Endothelial cell of umbilical vein (primary cell): ENCODE measurements around the gene TMC3. TPM values are rescaled to one million over a fixed set of nuclear protein-coding genes. Genes with fewer than 3 reads are reported as not detected.

Source experiments
- BruUV-seq: library from RNA; stranded (reverse); fragments of 400-500 nt; replicated peaks from 2 replicates; lab custom pipeline; 2021; lab: Mats Ljungman, UMichigan
- CTCF ChIA-PET: fragments of 300-600, 350-600 bp; sonication (Branson Sonifier 250); formaldehyde crosslinking; loops from one replicate; lab custom pipeline; 2021; ENCODE audit warnings: antibody characterized with exemption, inconsistent platforms; lab: Charles Lee
- POLR2A ChIA-PET: fragments of 300-600, 350-600 bp; sonication (Branson Sonifier 250); formaldehyde crosslinking; loops from one replicate; lab custom pipeline; 2021; ENCODE audit warnings: antibody characterized with exemption, inconsistent platforms; lab: Charles Lee
- DNase-seq: peaks from one replicate; pipeline ENCODE4 v3.0.0-alpha.2; 2011; ENCODE audit warnings: low read depth, low spot score
- FAIRE-seq: peaks from 2 replicates; lab custom pipeline; 2011; peaks lifted over from hg19 to GRCh38; lab: Jason Lieb, UNC
- H2AFZ ChIP-seq: 2 replicates; pipeline ENCODE4 v1.6.0; 2012; ENCODE audit warnings: low read depth, low read length, control low read depth, inconsistent platforms
- H3K27ac ChIP-seq: 2 replicates; pipeline ENCODE4 v1.5.1; 2011; ENCODE audit warnings: low read depth, mild to moderate bottlenecking, control low read depth, low read length, moderate library complexity; ENCODE audit not compliant: insufficient read depth
- H3K27me3 ChIP-seq, 2 experiments: 2 replicates each; pipeline versions ENCODE4 v1.6.0 to v1.6.1; 2011; ENCODE audit warnings: low read length in 2 of 2, mixed read lengths in 1 of 2; ENCODE audit not compliant: control insufficient read depth in 2 of 2, insufficient read depth in 2 of 2
- H3K36me3 ChIP-seq, 2 experiments: 2 replicates in 1 of 2; 3 replicates in 1 of 2; pipeline ENCODE4 v1.5.1; 2011; ENCODE audit warnings: low read length in 2 of 2, mild to moderate bottlenecking in 1 of 2, moderate library complexity in 1 of 2; ENCODE audit not compliant: control insufficient read depth in 2 of 2, insufficient read depth in 2 of 2; ENCODE audit errors: extremely low read depth in 1 of 2
- H3K4me1 ChIP-seq: 3 replicates; pipeline ENCODE4 v1.5.1; 2011; ENCODE audit warnings: mild to moderate bottlenecking, low read length; ENCODE audit not compliant: control insufficient read depth, insufficient read depth; ENCODE audit errors: extremely low read depth
- H3K4me2 ChIP-seq: 2 replicates; pipeline ENCODE4 v1.6.1; 2011; ENCODE audit warnings: low read length, control low read depth, mixed read lengths; ENCODE audit not compliant: insufficient read depth
- H3K4me3 ChIP-seq, 3 experiments: fragments of 200-600 bp in 1 of 3; sonication (generic), shearing (Covaris generic) in 1 of 3; replicated peaks in 1 of 3; 2 replicates each; pipeline ENCODE4 v1.5.1; 2011 to 2016; ENCODE audit warnings: control low read depth in 3 of 3, low read length in 3 of 3, mild to moderate bottlenecking in 2 of 3, inconsistent platforms in 1 of 3, low read depth in 1 of 3, moderate library complexity in 1 of 3; ENCODE audit not compliant: insufficient read depth in 1 of 3
- H3K79me2 ChIP-seq: 2 replicates; pipeline ENCODE4 v1.6.0; 2012; ENCODE audit warnings: low read length, inconsistent platforms; ENCODE audit not compliant: control insufficient read depth, insufficient read depth
- H3K9ac ChIP-seq: replicated peaks from 2 replicates; pipeline ENCODE3; 2011; ENCODE audit warnings: low read length, control low read depth; ENCODE audit not compliant: insufficient read depth; ENCODE audit errors: extremely low read depth
- H3K9me1 ChIP-seq: replicated peaks from 3 replicates; pipeline ENCODE4 v1.6.0; 2011; ENCODE audit warnings: mild to moderate bottlenecking, low read length; ENCODE audit not compliant: control insufficient read depth, insufficient read depth; ENCODE audit errors: extremely low read depth
- H3K9me3 ChIP-seq: replicated peaks from 2 replicates; pipeline ENCODE4 v1.5.1; 2012; ENCODE audit warnings: low read length, inconsistent platforms; ENCODE audit not compliant: control insufficient read depth, insufficient read depth
- H4K20me1 ChIP-seq: replicated peaks from 2 replicates; pipeline ENCODE3; 2011; ENCODE audit warnings: mild to moderate bottlenecking, low read length; ENCODE audit not compliant: control insufficient read depth, insufficient read depth; ENCODE audit errors: extremely low read depth
- CTCF ChIP-seq, 2 donors: IDR thresholded peaks; 1 replicate in 1 of 2; 2 replicates in 1 of 2; pipeline ENCODE4 v1.5.1; 2011; ENCODE audit warnings: low read length in 2 of 2, mild to moderate bottlenecking in 2 of 2, moderate library complexity in 2 of 2, control low read depth in 1 of 2, inconsistent platforms in 1 of 2, low read depth in 1 of 2; ENCODE audit not compliant: insufficient read depth in 1 of 2; ENCODE audit errors: extremely low read depth in 1 of 2
- EZH2 ChIP-seq: IDR thresholded peaks from 2 replicates; pipeline ENCODE4 v1.6.1; 2012; ENCODE audit warnings: borderline replicate concordance, low read depth, mild to moderate bottlenecking, moderate library complexity, low read length, inconsistent platforms; ENCODE audit not compliant: severe bottlenecking
- FOS ChIP-seq: IDR thresholded peaks from 2 replicates; pipeline ENCODE4 v1.6.1; 2011; ENCODE audit warnings: mild to moderate bottlenecking, low read length, moderate library complexity, borderline replicate concordance; ENCODE audit not compliant: insufficient read depth
- GATA2 ChIP-seq: IDR thresholded peaks from 2 replicates; pipeline ENCODE4 v1.7.0; 2011; ENCODE audit warnings: low read depth, mild to moderate bottlenecking, moderate library complexity, mixed read lengths, low read length; ENCODE audit not compliant: insufficient read length, insufficient read depth
- JUN ChIP-seq: IDR thresholded peaks from 2 replicates; pipeline ENCODE4 v1.6.1; 2011; ENCODE audit warnings: borderline replicate concordance, low read depth; ENCODE audit not compliant: insufficient read length, insufficient read depth
- MAX ChIP-seq: IDR thresholded peaks from 2 replicates; pipeline ENCODE4 v1.6.1; 2011; ENCODE audit not compliant: insufficient read depth, insufficient read length
- MYC ChIP-seq: IDR thresholded peaks from one replicate; pipeline ENCODE4 v1.6.1; 2011; ENCODE audit warnings: mild to moderate bottlenecking, low read depth, low read length
- POLR2A ChIP-seq: IDR thresholded peaks from 2 replicates; pipeline ENCODE4 v1.6.1; 2012; ENCODE audit warnings: low read depth, mild to moderate bottlenecking, control low read depth, low read length
- POLR2AphosphoS5 ChIP-seq: IDR thresholded peaks from 2 replicates; pipeline ENCODE4 v1.6.1; 2012; ENCODE audit warnings: low read depth, mild to moderate bottlenecking, control low read depth, low read length, moderate library complexity; ENCODE audit not compliant: insufficient read depth
- dilution Hi-C: fragments of 300-500 bp; cut with MboI; formaldehyde crosslinking; loops from one replicate; pipeline ENCODE4 v1.15.0; 2019; ENCODE audit warnings: low sequenced_read_pairs; ENCODE audit not compliant: extremely low pct_ligation_motif_present
- intact Hi-C: fragments of 100-400 bp; cut with micrococcal nuclease; formaldehyde crosslinking; loops from one replicate; pipeline ENCODE4 v1.10.0; 2022
- polyA plus RNA-seq, 4 experiments: library from polyadenylated mRNA; depleted of rRNA in 3 of 4; stranded (reverse) in 3 of 4; unstranded in 1 of 4; fragments of >200 nt; gene quantifications; 2 replicates each; pipeline versions ENCODE4 v1.2.1 to v1.2.3, GENCODE V29; 2011 to 2012; ENCODE audit warnings: missing spikeins in 1 of 4
- total RNA-seq: library from RNA; stranded (reverse); gene quantifications from 2 replicates; pipeline ENCODE4 v1.2.3, GENCODE V29; 2021

Gene TMC3
- total and polyA plus RNA-seq, 2 donors (not counting 3 experiments of a cell fraction or from before 2014, with no cell fraction given) = not detected

- Histone ChIP-seq H3K36me3 (no peaks in the 10 kb centered on the region), H3K9me1 (no peaks in the 10 kb centered on the region), H3K9me3 (no peaks in the 10 kb centered on the region), H3K4me2 (no peak overlapping the region), H3K9ac (no peak overlapping the region), H3K27ac (no peak overlapping the region), H3K4me3 (no peak overlapping the region), H4K20me1 (no peaks in the 10 kb centered on the region), H3K4me1 (no peaks in the 10 kb centered on the region), H3K79me2 (no peaks in the 10 kb centered on the region), H3K27me3 (no peaks in the 10 kb centered on the region), H2AFZ (no peak overlapping the region)
- DNase-seq = no peak
- dilution Hi-C loops (no loop called here), intact Hi-C loops (no loop called here)
- POLR2A ChIA-PET = no interaction called here
- CTCF ChIA-PET = interaction anchor here (2.5 kb wide), 1 partner anchor 51 kb away, joined by 9 read pairs; no protein-coding TSS in a partner anchor
- FAIRE-seq = no peak
- BruUV-seq = no TSS peak
- TF ChIP-seq JUN (no peak), CTCF (IDR thresholded peaks at IDR 0.05; ENCODE audit: extremely low read depth in 1 of 2, insufficient read depth in 1 of 2, low read depth in 1 of 2, low read length in 2 of 2) (no peak), EZH2 (no peak), POLR2A (no peak), POLR2AphosphoS5 (no peak), MYC (no peak), MAX (no peak), FOS (no peak), GATA2 (no peak)
Observed at GRCh38 chr15:81317642-81318017, 56.4 kb downstream of the TMC3 start.
